Measurements from ENCODE around the gene CATSPERD. TPM values are rescaled to one million over a fixed set of nuclear protein-coding genes. Genes with fewer than 3 reads are reported as not detected.
"Not testable (repeated sequence)": the region's sequence is repeated elsewhere in the genome, so short reads cannot be mapped to it uniquely, and the experiment has no call there.

CATSPERD gene
- total and polyA plus RNA-seq, 2 of the 4 experiments (the other 2 are of a cell fraction) = not detected

DNA sequence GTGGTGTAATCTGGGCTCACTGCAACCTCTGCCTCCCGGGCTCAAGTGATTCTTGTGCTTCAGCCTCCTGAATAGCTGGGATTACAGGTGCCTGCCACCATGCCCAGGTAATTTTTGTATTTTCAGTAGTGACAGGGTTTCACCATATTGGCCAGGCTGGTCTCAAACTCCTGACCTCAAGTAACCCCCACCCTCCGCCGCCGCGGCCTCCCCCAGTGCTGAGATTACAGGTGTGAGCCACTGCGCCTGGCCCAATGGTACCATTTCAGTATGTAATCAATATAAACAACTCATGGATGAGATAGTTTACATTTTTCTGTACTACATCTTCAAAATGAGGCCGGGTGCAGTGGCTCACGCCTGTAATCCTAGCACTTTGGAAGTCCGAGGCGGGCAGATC, 24.6 kb downstream of the CATSPERD start:
- H3K4ac ChIP-seq (ENCODE audit: low read depth, low read length); H3K9me1 ChIP-seq (ENCODE audit: insufficient read depth, low read length); H3K4me1 ChIP-seq (ENCODE audit: control insufficient read depth, insufficient read depth, low read length); H3K27ac ChIP-seq (ENCODE audit: insufficient read depth, low read length); dilution Hi-C loops (cut with HindIII; ENCODE audit: low sequenced_read_pairs, unreplicated experiment); DNase-seq; CTCF ChIA-PET; H3K4me3 ChIP-seq (ENCODE audit: insufficient read depth, low read depth, low read length); H3K9ac ChIP-seq (ENCODE audit: low read depth, low read length); ATAC-seq (ENCODE audit: low read depth); H3K14ac ChIP-seq (replicated peaks; ENCODE audit: low read depth, low read length); H2BK120ac ChIP-seq (ENCODE audit: low read depth, low read length); H3K18ac ChIP-seq (ENCODE audit: low read depth, low read length); H4K5ac ChIP-seq (ENCODE audit: low read depth, low read length); BruUV-seq (replicated peaks); H3K79me1 ChIP-seq (ENCODE audit: low read depth in 1 of 2, low read length in 2 of 2); H2BK20ac ChIP-seq (ENCODE audit: low read depth, low read length); intact Hi-C loops (cut with micrococcal nuclease); H2AK9ac ChIP-seq (replicated peaks; ENCODE audit: low read depth, low read length, poor library complexity); H3K23ac ChIP-seq (ENCODE audit: low read depth, low read length); H2AK5ac ChIP-seq (ENCODE audit: low read depth, low read length); in situ Hi-C loops (cut with MboI; ENCODE audit: low sequenced_read_pairs); H4K91ac ChIP-seq (ENCODE audit: insufficient read depth, low read depth, low read length); H2AFZ ChIP-seq (replicated peaks; ENCODE audit: low read length, poor library complexity); POLR2A ChIA-PET (ENCODE audit: unreplicated experiment); H2BK5ac ChIP-seq (ENCODE audit: low read depth, low read length, poor library complexity, severe bottlenecking); H4K20me1 ChIP-seq (ENCODE audit: insufficient read depth, low read length); H3K27me3 ChIP-seq (ENCODE audit: control insufficient read depth, insufficient read depth, low read length); H4K8ac ChIP-seq (ENCODE audit: low read depth in 2 of 2, low read length in 2 of 2); H3K36me3 ChIP-seq (ENCODE audit: control insufficient read depth, insufficient read depth, low read length); H2BK15ac ChIP-seq (ENCODE audit: low read depth, low read length); H3K4me2 ChIP-seq (ENCODE audit: low read depth, low read length); H3K56ac ChIP-seq (ENCODE audit: extremely low read depth, insufficient read depth, low read length); H3K9me3 ChIP-seq (ENCODE audit: control insufficient read depth, insufficient read depth, low read length): not testable (repeated sequence)
- WGBS, 2 experiments (ENCODE audit: extremely low coverage in 2 of 2, insufficient read length in 1 of 2) = 62% methylated on average over 5 of the region's 10 CpGs; no CpG with 5 or more reads in 1 of the 2 experiments

DNA sequence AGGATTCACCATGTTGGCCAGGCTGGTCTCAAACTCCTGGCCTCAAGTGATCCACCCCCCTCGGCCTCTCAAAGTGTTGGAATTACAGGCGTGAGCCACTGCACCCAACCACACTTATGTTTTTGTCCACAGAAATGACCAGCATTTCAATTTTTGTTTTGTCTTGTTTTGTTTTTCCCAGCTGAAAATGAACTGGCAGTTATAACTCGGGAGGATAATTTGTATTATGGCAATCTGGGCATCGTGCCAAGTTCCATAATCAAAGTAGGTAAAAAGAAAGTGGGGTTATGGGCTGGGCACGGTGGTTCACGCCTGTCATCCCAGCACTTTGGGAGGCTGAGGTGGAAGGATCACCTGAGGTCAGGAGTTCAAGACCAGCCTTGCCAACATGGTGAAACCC, 28.5 kb downstream of the CATSPERD start:
- H3K4me1 ChIP-seq (ENCODE audit: control insufficient read depth, insufficient read depth, low read length); in situ Hi-C loops (cut with MboI; ENCODE audit: low sequenced_read_pairs); H4K5ac ChIP-seq (ENCODE audit: low read depth, low read length); dilution Hi-C loops (cut with HindIII; ENCODE audit: low sequenced_read_pairs, unreplicated experiment); H2AFZ ChIP-seq (replicated peaks; ENCODE audit: low read length, poor library complexity); H3K9ac ChIP-seq (ENCODE audit: low read depth, low read length); H3K79me1 ChIP-seq (ENCODE audit: low read depth in 1 of 2, low read length in 2 of 2); H2AK9ac ChIP-seq (replicated peaks; ENCODE audit: low read depth, low read length, poor library complexity); H3K9me3 ChIP-seq (ENCODE audit: control insufficient read depth, insufficient read depth, low read length); H3K27ac ChIP-seq (ENCODE audit: insufficient read depth, low read length); H3K4me2 ChIP-seq (ENCODE audit: low read depth, low read length); H3K14ac ChIP-seq (replicated peaks; ENCODE audit: low read depth, low read length); H2AK5ac ChIP-seq (ENCODE audit: low read depth, low read length); H4K20me1 ChIP-seq (ENCODE audit: insufficient read depth, low read length); H2BK5ac ChIP-seq (ENCODE audit: low read depth, low read length, poor library complexity, severe bottlenecking); BruUV-seq (replicated peaks); H4K8ac ChIP-seq (ENCODE audit: low read depth in 2 of 2, low read length in 2 of 2); H2BK120ac ChIP-seq (ENCODE audit: low read depth, low read length); ATAC-seq (ENCODE audit: low read depth); intact Hi-C loops (cut with micrococcal nuclease); H3K18ac ChIP-seq (ENCODE audit: low read depth, low read length); H3K56ac ChIP-seq (ENCODE audit: extremely low read depth, insufficient read depth, low read length); DNase-seq; H3K23ac ChIP-seq (ENCODE audit: low read depth, low read length); H3K4me3 ChIP-seq (ENCODE audit: insufficient read depth, low read depth, low read length); POLR2A ChIA-PET (ENCODE audit: unreplicated experiment); H3K36me3 ChIP-seq (ENCODE audit: control insufficient read depth, insufficient read depth, low read length); H3K4ac ChIP-seq (ENCODE audit: low read depth, low read length); H4K91ac ChIP-seq (ENCODE audit: insufficient read depth, low read depth, low read length); H2BK15ac ChIP-seq (ENCODE audit: low read depth, low read length); H3K9me1 ChIP-seq (ENCODE audit: insufficient read depth, low read length); H2BK20ac ChIP-seq (ENCODE audit: low read depth, low read length): not testable (repeated sequence)
- CTCF ChIA-PET = interaction anchor here (0.6 kb wide), 1 partner anchor 19 kb away, joined by 3 read pairs; no protein-coding TSS in a partner anchor
- 27% methylated on average over 2 of the region's 6 CpGs; no CpG with 5 or more reads in 1 of the 2 experiments for WGBS, 2 experiments (ENCODE audit: extremely low coverage in 2 of 2, insufficient read length in 1 of 2)
- H3K27me3 ChIP-seq (ENCODE audit: control insufficient read depth, insufficient read depth, low read length) = peaks cover 20% of the 10 kb centered on the region
